HG02763 (cell line): ENCODE data around the gene VEZF1.

Source experiments
- ATAC-seq: cut with Tn5 transposase; IDR thresholded peaks from one replicate; pipeline ENCODE4 v1.9.1; 2021; ENCODE audit warnings: mild to moderate bottlenecking, moderate library complexity; ENCODE audit not compliant: unreplicated experiment

The VEZF1 gene

DNA sequence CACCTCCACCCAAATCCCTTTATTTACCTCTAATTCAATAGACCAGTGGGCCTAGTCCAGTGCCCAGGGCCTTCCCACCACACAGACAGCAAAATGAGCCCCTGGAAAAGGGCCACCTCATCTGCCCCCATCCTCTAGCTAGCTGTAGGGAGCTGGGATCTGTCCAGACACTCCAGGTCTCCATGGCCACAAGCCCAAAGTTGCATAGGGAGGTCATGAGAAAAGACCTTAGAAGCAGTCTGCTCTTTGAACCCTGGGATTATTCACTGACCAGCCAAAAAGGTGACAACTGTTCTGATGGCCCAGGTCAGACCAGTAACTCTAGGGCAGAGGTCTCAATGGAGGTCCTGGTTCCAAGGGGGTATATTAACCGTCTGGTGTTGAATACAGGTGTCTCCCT is 34.8 kb downstream of the VEZF1 start:
- ATAC-seq = no peak

GRCh38 chr17:57949649-57950048 is 38.4 kb downstream of the VEZF1 start:
- ATAC-seq = no peak

DNA sequence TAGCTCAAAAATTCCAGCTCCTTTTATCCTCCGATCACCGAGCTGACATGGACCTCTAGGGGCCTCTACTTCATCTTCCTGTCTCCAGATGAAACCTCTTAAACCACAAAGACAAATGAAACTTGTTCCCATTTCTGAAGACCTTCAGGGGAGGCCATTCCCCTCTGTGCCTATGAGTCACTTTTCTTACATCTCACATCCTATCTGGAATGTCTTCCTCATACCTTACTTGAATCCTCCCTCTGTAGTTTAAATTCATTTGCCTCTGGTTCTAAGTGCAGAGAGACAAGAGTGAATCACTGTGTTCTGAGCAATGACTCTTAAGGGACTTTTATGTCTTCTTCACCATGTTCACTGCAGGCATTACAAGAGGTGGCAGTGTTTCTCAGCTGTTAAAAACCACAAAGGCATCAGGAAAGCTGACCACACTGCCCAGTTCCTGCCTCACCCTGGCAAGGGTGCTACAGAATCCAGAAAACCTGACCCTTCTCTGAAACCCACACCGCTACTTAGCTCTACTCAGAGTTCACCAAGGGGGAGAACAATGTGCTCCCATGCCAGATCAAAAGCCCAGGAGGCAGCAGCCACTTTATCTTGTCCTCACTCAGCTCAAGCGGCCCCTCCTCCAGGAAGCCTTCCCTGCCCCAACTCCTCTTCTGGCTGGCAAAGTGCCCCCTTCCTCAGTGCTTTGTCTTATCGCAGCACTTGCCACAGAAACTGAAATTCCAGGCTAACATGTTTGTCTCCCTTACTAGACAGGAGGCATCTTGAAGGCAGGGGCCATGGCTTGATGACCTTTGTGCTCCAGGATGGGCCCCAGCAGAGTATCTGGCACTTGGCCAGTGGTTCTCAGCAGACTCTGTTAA is 39.3 kb downstream of the VEZF1 start:
- no peak for ATAC-seq

DNA sequence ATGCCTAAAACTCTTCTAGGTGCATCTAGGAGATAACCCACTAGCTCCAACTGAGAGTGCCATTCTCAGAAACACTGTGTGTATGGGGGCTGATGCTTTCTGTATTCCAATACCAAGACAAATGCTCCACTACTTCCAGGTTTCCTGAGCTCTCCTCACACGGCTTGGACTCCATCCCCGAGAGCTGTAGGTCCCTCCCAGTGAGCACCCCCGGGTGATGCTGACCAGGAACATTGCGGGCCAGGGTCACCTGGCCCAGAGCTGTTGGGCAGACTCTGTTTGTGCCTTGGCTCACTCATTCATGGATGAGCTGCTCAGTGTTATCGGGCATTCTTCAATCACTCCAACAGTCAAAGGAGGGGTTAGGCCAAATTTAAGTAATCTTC is 39.9 kb downstream of the VEZF1 start:
- ATAC-seq = no peak

DNA sequence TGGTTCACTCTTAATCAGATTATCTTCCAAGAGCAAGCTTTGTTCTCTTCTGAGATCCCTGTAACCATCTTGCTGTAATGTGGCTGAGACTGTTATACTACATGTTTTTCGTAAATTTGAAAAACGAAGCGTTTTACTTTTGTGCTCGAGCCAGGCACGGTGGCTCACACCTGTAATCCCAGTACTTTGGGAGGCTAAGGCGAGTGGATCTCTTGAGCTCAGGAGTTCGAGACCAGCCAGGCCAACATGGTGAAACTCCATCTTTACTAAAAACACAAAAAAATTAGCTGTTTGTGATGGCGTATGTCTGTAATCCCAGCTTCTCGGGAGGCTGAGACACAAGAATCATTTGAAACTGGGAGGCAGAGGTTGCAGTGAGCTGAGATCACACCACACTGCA is 40.7 kb downstream of the VEZF1 start:
- no peak for ATAC-seq

GRCh38 chr17:57946798-57947358 is 41.2 kb downstream of the VEZF1 start:
- peak; percentile 79 for ATAC-seq

DNA sequence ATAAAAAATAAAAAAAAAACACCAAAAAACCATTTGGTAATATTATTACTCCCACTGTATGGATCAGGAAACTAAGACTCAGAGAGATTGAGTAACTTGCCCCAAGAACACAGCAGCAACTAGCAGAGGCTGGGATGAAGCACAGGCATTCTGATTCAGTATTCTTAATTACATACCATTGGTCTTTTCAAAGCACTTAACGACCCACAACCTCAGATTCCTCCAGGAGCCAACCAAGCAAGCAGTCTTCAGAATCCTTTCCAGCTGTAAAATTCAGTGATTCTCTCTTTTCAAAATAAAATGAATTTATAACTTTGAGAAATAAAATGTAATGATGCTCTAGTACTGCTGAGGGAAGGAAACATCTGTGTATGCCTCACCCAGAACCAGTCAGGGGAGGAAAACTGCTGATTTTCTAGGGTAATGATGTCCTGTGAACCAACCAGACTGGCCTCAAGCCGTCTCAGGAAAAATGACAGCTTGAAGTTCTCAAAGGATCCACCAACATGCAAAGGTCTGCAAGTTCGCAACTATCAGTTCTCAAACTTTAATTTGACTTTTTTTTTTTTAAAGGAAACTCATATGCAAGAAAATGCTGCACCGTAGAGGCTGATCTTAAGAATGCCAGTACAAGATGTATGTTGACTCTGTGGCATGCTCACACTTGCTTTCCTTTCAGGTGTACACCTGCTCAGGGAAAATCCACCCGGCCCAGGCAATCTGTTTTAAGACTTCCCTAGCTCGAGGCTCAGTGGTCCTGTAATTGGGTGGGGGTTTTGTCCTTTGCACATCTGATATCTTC is 41.9 kb downstream of the VEZF1 start:
- no peak for ATAC-seq

DNA sequence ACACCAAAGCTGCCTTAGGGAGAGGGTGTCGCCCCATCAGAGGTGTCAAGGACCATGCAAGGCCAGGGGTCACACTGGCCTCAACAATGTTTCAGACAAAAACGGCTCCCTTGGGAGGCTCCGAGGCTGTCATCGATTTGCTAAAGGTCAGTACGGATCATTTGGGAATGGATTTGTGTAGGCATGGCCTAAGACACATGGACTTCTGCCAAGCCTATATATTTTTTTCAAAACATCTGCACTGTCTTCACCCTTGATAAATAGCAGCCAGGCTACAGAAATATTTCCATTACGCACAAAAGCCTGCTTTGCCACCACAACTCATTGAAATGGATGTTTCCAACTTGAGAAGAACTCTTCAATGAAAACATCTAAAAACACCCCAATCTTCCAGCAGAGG is 43.1 kb downstream of the VEZF1 start:
- no peak for ATAC-seq

DNA sequence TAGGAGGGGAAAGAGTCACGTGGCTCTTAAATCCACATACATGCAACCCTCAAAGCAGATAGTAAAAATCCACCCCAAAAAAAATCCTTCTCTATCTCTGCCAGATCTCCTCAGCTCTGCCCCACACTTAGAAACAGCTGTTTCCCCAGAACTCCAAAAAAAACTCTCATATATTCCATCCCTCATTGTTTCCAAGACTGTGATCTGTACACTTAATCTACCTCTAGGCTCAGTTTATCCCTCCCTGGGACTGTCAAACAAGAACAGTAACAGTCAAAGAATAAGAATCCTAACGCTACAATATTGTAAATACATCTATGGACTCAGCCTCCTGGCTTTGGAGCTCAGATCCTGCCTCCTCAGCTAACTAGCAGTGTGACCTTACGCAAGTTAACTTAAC is 44.4 kb downstream of the VEZF1 start:
- no peak for ATAC-seq

- no peak for ATAC-seq
Observed at GRCh38 chr17:57943140-57943539, 44.9 kb downstream of the VEZF1 start.

DNA sequence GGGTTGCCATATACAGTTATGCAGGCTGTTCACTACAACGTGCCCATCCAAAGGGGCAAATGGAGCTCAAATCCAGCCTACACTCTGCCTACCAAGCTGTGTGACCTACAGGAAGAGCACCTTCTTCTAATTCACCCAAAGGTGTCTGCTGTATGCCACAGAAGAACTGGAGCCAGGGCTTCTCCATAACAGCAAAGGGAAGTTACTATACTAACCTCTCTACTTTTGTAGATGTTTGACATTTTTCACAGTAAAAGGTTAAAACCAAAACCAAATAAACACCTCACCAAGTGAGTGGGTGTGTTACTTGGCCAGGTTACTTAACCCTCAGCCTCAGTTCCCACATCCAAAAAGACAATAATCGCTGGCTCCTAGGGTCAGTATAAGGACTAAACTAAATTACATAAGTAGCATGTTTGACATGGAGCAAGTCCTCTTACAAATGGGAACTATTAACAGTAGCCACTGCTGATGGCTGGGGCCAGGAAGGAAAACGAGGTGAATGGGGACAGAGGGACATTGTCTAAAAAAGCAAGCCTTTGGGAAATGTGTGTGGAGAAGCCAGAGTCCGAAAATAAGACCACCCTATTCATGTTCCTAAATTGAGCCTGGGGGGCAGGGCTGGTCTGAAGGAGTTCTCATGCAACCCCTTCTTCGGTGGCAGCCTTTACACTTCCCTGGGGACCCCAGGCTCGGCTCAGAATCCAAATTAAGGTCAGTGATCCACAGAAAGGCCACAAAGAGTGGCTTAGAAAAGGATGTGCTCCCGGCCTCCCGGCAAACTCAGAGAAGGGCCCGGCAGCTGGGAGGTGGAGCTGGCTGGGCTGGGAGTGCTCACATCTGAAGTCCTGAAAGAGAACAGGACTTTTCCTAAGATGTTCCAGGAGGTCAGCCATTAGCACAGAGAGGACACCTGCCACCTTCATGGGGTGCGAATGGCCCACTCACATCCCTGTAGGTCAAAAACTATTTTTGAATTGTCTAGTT is 46.4 kb downstream of the VEZF1 start:
- ATAC-seq = no peak

DNA sequence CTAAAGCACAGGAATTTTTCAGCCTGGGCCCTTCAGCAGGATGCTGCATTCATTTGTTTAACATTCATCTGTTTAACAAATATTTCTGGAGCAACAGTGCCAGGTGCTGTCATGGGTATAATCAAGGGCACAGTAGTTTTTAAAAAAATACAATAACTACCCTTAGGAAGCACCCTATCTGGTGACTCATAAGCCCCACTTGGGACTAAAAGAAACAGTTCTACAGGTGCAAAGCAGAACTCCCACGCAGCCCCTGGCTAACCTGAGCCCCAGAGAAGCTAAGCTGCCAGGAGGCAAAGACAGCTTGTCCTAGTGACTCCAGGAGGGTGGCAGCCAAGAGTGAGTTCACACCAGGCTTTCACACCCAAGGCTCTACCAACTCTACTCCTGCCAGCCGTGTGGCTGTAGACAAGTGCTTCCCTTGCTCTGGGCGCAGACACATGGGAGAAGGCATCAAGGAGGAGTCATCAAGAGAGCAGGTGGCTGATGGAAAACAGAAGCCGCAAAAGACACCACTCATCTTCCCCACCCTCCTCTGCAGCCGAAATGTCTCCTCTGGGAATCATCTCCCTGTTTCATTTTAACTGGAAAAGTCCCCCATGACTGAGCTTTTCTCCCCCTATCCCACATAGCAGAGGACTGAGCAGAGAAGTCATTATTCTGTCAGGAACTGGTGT is 47.3 kb downstream of the VEZF1 start:
- ATAC-seq = no peak

DNA sequence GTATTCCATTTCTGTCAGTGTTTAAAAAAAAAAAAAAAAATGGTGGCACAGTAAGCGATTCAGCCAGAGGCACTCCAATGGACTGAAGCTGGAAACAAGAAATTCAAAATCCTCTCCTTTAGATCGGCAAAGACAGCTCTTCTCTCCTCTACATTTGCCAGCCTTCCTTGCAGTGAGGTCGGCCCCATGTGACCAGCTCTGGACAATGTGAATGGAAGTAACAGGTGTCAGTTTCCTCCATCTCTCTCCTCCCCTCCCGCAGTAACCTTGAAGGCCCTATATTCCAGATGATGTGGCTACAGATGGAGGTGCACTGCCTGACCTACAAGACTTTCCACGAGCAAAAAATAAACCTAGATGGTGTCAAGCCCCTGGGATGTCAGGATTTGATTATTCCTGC is 47.8 kb downstream of the VEZF1 start:
- ATAC-seq = no peak

DNA sequence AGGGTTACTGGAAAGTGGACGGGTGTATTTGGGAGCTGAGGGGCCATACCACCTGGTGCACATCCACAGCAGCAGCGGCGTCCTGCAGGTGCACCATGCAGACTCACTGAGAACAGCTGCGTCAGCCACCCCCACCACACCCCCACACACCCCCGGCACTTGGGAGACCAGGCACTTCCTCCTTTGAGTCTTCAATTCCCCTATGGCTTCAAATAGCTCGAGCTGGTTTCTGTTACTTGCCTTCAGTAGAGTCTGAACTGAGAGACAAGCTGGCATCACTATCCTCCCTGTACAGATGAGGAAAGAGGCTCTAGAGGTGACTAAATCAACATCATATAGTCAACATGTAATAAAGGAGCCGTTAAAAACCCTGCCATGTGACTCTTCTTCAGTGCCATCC is 48.3 kb downstream of the VEZF1 start:
- peak; percentile 55 for ATAC-seq

- ATAC-seq = no peak
Observed at GRCh38 chr17:57938061-57938502, 50.0 kb downstream of the VEZF1 start.

DNA sequence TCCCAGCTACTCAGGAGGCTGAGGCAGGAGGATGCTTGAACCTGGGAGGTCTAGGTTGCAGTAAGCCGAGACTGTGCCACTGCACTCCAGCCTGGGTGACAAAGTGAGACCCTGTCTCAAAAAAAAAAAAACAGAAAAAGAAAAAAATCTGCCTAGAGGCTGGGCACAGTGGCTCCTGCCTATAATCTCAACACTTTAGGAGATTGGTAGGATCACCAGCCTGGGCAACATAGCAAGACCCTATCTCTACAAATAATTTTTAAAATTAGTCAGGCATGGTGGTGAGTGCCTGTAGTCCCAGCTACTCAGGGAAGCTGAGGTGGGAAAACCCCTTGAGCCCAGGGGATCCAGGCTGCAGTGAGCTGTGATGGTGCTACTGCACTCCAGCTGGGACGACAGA is 50.6 kb downstream of the VEZF1 start:
- no peak for ATAC-seq

DNA sequence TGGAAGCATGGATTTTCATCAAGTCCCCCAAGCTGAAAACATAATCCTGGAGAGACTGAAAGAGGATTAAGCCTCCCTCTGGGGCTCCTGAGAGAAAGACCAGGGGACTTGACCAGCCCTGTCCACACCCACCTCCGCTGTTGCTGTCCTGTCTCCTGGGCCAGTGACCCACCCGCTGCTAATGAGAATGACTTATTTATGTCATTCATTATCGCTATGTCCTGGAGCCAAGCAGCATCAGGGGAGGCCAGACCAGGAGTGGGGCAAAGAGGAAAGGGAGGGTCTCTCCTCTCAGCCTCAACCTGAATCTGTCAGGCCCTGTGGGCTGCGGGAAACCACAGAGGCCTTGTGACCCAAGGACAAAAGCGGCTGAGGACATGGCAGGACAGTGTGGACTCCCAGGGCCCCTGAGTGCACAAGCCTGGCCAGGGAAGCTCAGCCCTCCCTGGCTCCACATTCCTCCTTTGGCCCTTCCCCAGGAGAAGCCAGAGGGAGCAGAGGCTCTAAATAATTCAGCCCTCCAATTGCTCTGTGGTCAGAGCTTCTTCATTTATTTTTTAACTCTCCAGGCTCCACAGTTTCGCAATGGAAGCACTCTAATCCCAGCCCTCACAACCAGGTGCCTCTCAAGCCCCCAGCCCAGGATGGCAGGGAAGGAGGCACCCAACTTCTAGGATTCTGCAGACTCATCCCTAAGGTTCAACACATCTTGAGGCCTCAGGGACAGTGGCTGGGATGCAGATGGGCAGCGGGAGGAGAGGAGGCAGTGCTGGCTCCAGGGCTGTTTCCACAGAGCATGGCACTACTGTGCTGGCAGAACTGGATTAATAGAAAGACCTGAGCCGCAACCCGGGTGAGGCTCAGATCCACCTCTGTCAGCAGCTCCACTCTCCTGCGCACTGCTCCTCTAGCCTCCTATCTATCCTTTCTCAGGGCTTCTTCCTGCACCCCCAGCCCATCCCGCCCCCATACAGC is 51.9 kb downstream of the VEZF1 start:
- no peak for ATAC-seq

- no peak for ATAC-seq
Observed at GRCh38 chr17:57931488-57932137, 56.4 kb downstream of the VEZF1 start.
